ENCODE measurements around the gene KAT6B. TPM values are rescaled to one million over a fixed set of nuclear protein-coding genes. Genes with fewer than 3 reads are reported as not detected.

The KAT6B gene
- total RNA-seq, 4 donors from 2014 or later = 50.0 to 75.8 (median 57.5) TPM

- Histone ChIP-seq H3K27ac (replicated peaks in 1 of 4) (peak overlapping the region; percentile 79 to 87 (median 86)), H3K36me3 (no peaks in the 10 kb centered on the region), H3K27me3 (no peaks in the 10 kb centered on the region), H3K9me3 (no peaks in the 10 kb centered on the region), H3K4me3 (peak overlapping the region in 2 of 4 donors; percentile 4 to 22), H3K4me1 (peaks cover 54 to 98% (median 96%) of the 10 kb centered on the region in 4 donors)
- 33% methylated on average over 2 of the region's 2 CpGs for WGBS
- DNase-seq (ENCODE audit: extremely low spot score) = no peak
- TF ChIP-seq CTCF (IDR thresholded peaks at IDR 0.05) (no peak), EP300 (IDR thresholded peaks at IDR 0.05) (no peak), POLR2AphosphoS5 (IDR thresholded peaks at IDR 0.05) (peak in 1 of 2 donors; percentile 19), POLR2A (IDR thresholded peaks at IDR 0.05; ENCODE audit: low read depth) (no peak)
- intact Hi-C loops (cut with DNase I) = no loop called here
Observed at GRCh38 chr10:74928742-74929191, 102.4 kb downstream of the KAT6B start.

GRCh38 chr10:74929197-74929596 is 102.8 kb downstream of the KAT6B start:
- intact Hi-C loops (cut with DNase I) = no loop called here
- peaks cover 51 to 98% (median 96%) of the 10 kb centered on the region in 4 donors for H3K4me1 ChIP-seq
- TF ChIP-seq POLR2AphosphoS5 (IDR thresholded peaks at IDR 0.05) (no peak), EP300 (IDR thresholded peaks at IDR 0.05) (no peak), CTCF (IDR thresholded peaks at IDR 0.05) (no peak), POLR2A (IDR thresholded peaks at IDR 0.05; ENCODE audit: low read depth) (no peak)
- no peaks in the 10 kb centered on the region for H3K36me3 ChIP-seq
- 42% methylated on average over 5 of the region's 5 CpGs for WGBS
- H3K27ac ChIP-seq (replicated peaks in 1 of 4) = peak overlapping the region; percentile 79 to 87 (median 86)
- no peaks in the 10 kb centered on the region for H3K27me3 ChIP-seq
- DNase-seq (ENCODE audit: extremely low spot score) = no peak
- peak overlapping the region in 2 of 4 donors; percentile 4 to 22 for H3K4me3 ChIP-seq
- H3K9me3 ChIP-seq = no peaks in the 10 kb centered on the region

- DNase-seq (ENCODE audit: extremely low spot score) = no peak
- peak overlapping the region; percentile 79 to 87 (median 86) for H3K27ac ChIP-seq (replicated peaks in 1 of 4)
- intact Hi-C loops (cut with DNase I) = no loop called here
- no peak overlapping the region for H3K4me3 ChIP-seq
- peaks cover 40 to 96% (median 95%) of the 10 kb centered on the region in 4 donors for H3K4me1 ChIP-seq
- no peaks in the 10 kb centered on the region for H3K9me3 ChIP-seq
- TF ChIP-seq POLR2A (IDR thresholded peaks at IDR 0.05; ENCODE audit: low read depth) (no peak), EP300 (IDR thresholded peaks at IDR 0.05) (no peak), CTCF (IDR thresholded peaks at IDR 0.05) (no peak), POLR2AphosphoS5 (IDR thresholded peaks at IDR 0.05) (no peak)
- H3K36me3 ChIP-seq = no peaks in the 10 kb centered on the region
- H3K27me3 ChIP-seq = no peaks in the 10 kb centered on the region
- 57% methylated on average over 3 of the region's 3 CpGs for WGBS
Observed at GRCh38 chr10:74930965-74931364, 104.6 kb downstream of the KAT6B start.

GRCh38 chr10:74932648-74933047 is 106.2 kb downstream of the KAT6B start:
- Histone ChIP-seq H3K4me1 (peaks cover 32 to 96% (median 95%) of the 10 kb centered on the region in 4 donors), H3K36me3 (no peaks in the 10 kb centered on the region), H3K27me3 (no peaks in the 10 kb centered on the region), H3K4me3 (no peak overlapping the region), H3K9me3 (no peaks in the 10 kb centered on the region), H3K27ac (replicated peaks in 1 of 4) (peak overlapping the region; percentile 79 to 87 (median 86))
- intact Hi-C loops (cut with DNase I) = no loop called here
- no peak for TF ChIP-seq POLR2AphosphoS5 (IDR thresholded peaks at IDR 0.05)
- TF ChIP-seq EP300 (IDR thresholded peaks at IDR 0.05) = no peak
- no peak for TF ChIP-seq CTCF (IDR thresholded peaks at IDR 0.05)
- TF ChIP-seq POLR2A (IDR thresholded peaks at IDR 0.05; ENCODE audit: low read depth) = no peak
- DNase-seq (ENCODE audit: extremely low spot score) = no peak
- WGBS = 80% methylated on average over 3 of the region's 3 CpGs
